Activated gamma-delta T cell treated with anti-CD3 and anti-CD28 coated beads, Interleukin-2, amount 50 U/mL, for 16 hours (primary cell): ENCODE data around the gene EPHA7.

Source experiments
- DNase-seq: peaks from one replicate; pipeline ENCODE4 v3.0.0-alpha.2; 2020; ENCODE audit warnings: low read depth

Gene EPHA7

DNA sequence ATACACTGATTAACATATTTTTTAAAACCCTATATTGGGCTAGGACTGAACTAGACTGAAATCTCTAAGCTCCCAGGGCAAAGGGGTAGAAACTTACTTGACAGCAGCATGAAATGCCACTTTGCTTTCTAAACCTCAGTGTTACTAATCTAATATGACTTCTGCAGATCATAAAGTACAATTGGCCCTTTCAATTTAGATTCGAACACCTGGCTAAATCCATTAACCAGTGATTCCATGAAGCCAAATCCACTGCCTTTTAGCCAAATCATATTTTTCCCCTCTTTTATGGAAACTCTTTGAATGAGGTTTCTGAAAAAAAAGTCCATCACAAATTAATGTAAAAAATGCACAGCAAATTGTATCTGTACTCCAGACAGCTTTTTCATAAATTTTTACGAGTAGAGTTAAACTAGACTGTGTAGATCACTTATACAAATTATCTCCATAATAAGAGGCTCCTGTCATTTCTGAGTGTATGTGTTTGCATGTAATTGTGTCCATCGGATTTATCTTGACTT is 25.7 kb downstream of the EPHA7 start:
- DNase-seq, result no peak

DNA sequence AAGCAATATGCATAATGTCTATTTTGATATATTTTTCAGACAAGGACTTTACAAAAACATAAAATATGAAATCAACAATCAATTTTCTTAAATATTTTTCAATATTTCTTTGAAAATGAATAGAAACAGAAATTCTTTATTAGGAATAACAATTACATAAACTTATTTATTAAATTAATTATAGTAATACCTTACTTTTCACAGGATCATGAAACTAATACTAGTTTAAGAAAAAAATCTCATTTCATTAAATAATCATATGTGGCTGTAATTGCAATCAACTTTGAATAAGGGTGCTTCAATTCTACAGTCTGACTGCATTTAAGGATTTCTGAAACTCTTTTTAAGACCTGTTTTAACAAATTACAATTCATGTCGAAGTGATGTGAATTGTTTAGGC is 26.6 kb downstream of the EPHA7 start:
- DNase-seq, result no peak

DNA sequence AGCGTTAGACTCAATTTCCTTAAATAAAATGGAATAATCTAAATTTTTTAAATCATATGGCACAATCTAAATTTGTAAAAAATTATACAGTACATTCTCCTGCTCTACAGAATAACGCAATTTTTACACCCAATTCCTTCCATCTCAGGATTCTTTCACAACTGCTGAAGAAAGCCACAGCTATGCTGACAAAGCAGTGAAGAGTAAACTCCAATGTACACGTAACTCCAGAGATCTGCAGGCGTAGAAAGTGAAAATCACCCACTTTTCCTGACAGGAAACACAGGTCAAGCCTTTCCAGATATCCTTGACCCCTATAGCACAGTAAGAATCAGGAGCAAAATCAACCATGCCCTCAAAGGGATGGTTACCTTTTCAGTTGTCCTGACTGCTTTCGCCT is 27.4 kb downstream of the EPHA7 start:
- no peak for DNase-seq

DNA sequence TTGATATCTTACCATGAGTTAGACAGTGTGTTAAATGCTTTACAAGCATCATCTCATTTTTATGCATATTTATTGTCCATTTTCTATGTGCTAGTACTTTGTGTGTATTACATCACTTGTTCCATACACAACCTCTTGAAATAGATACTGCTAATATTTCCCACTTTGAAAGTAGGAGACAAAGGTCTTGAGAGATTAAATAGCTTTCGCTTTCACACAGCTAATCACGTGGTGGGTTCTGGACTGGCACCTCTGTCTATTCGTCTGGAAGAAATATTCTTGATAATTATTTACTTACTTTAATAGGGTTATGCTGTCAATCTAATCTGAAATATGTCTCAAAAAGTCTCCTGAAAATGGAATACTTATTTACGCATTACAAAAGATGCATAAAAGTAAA is 30.2 kb downstream of the EPHA7 start:
- DNase-seq, result no peak

DNA sequence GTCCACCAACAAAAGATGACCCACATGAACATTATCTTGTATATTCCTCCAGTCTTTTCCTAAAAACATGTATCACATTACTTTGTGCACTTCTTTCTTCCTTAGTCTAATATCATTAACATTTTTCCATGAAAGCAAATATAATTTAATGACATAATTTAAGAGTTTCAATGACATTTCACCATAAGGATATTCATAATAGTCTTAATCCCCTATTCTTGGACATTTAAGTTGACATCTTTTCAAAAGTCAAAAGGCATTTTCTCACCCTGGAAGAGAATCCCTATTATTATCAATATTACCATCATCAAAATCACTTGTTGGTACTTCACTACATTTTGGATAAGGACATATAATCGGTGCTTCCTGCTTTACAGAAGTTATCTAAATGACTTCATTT is 31.3 kb downstream of the EPHA7 start:
- no peak for DNase-seq

DNA sequence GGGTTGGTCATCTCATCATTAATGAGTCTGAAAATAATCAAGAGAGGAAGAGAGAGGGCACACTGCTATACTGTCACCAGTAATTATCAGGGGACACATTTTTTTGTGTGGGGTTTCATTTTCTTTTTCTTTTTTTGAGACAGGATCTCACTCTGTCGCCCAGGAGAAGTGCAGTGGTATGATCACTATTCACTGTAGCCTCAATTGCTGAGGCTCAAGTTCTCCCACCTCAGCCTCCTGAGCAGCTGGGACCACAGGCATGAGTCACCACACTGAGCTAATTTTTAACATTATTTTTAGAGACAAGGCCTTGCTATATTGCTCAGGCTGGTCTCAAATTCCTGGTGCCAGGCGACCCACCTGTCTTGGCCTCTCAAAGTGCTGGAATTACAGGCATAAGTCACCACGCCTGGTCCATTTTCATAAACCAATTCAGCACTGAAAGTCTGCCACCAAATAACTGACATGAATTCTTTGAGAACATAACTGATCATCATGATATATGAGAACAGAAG is 43.3 kb downstream of the EPHA7 start:
- no peak for DNase-seq

DNA sequence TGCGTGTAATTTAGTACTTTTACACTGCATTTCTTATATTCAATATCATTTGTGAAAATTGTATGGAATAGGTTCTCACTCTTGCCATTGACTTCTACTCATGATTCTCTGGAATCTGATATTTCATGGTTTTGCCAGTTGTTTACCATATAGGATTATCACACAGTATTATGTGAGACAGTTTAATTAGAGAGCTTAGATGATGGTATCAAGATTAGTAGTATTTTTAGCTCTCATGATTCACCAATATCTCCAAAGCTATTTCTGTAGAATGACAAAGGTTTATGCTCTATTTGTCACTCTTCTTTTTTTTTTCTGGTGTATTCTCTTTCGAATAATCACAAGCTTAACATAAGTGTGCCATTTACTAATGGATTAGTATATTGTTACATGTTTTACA is 45.9 kb downstream of the EPHA7 start:
- DNase-seq, result no peak

DNA sequence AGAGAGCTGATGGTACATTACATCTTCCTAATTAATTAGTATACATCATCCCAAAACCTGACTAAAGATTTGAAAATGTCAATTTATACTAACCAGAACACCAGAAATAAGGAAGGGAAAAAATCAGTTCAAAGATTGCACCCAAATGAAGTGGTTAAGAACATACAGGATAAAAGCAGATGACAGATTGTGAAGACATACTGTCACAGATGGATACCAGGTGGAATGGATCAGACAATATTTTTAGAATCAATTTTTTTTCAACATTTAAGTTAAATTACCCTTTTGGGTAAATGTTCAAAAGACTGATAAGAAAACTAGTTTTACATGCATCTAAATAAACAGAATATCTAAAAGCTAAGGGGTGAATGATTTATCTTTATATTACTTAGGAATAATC is 47.6 kb downstream of the EPHA7 start:
- no peak for DNase-seq

DNA sequence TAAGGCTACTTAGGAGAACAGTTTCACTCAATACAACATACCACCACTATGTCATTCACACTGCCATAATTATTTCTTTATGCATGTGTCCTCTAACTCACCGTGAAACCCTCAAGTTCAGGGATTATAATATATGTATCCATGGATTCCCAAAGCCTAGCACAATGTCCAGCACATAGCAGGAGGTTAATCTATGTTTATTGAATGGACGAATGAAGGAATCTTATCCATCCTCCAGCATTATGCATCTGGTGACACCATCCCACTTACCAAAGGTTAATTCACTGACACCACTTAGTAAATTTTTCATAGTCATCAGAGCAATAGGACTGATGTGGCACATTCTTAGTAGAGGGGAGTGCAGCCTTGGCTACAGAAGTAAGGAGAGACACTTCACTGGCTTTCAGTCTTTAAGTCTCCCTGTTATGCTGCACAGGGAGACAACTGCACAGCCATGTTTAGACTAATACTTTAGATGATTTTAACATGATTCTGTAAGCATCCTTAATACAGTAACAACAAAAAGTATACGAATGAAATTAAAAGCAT is 49.7 kb downstream of the EPHA7 start:
- no peak for DNase-seq

DNA sequence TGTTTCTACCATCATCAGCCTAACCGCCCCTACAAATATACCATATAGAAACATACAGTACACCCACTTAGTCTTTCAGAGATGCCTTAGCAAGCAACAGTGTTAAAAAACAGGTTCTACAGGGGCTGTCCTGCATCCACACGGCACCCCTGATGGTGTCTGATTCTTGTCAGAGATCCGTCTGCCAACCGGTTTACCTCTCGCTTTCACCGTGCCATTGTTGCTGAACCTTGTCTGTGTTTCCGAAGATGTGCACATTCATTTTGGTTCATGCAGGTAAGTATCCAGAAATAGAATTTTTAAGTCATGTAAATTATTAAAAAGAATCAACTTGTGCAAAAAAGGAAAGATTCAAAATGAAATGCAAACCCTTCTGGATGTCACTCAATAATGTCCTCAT is 52.9 kb downstream of the EPHA7 start:
- no peak for DNase-seq

DNA sequence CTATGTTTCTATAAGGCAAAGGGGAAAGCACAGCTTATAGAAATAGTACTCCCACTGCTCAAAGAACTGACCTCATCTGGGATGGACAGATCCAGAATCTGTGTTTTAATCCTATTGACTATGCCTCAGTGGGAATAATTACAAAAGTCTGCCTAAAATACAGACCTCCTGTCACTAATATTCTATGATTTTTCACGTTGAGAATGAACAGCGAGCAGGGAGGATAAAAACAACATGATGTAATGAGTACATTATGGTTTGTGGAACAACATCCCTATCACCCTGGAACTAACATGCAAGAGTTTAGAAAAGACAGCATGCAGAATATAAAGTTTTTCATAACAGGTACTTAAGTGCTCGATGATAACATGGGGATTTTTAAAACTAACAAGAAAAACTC is 53.9 kb downstream of the EPHA7 start:
- no peak for DNase-seq

DNA sequence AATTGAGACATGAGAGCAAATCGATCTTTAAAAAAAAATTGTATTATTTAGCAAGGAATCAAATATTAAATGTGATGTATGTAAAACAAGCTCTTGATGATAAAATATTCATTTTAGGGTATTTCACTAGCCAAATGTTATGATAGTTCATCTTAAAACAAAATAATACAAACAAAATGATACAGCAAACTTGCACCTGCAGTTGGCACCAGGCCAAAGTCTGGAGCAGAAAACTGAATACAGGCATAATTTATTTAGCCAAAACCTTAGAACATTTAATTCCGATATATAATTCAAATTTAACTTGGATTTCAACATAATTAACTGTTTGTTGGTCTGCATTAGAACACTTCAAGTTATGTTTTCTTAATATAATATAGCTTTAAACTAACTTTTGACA is 60.9 kb downstream of the EPHA7 start:
- no peak for DNase-seq

DNA sequence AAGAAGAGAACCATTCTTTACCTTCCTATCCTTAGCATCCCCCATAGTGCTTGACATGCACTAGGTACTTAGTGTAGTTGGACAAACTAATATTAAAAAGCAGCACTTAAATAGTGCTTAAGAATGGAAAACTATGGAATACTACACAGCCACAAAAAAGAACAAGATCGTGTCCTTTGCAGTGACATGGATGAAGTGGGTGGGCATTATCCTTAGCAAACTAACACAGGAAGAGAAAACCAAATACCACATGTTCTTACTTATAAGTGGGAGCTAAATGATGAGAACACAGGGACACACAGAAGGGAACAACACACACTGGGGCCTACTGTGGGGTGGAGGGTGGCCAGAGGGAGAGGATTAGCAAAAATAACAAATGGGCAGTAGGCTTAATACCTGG is 66.8 kb downstream of the EPHA7 start:
- DNase-seq, result no peak

DNA sequence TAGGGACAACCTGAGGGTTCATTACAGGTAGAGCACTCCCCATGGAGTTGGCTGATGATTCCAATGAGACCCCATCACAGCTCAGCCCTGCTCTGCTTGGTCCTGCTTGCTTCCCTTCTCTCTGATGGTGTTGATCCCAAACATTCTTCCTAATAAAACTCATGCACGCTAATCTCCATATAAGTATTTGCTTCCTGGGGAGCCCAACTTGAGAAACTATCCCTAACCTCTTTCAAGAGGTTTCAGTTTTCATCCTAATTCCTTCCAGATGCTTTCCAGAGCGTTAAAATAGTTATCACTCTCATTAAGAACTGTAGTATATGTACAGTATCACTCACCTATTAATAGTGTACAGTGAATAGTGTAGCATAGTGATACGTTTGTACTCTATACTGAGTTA is 68.1 kb downstream of the EPHA7 start:
- DNase-seq, result no peak

DNA sequence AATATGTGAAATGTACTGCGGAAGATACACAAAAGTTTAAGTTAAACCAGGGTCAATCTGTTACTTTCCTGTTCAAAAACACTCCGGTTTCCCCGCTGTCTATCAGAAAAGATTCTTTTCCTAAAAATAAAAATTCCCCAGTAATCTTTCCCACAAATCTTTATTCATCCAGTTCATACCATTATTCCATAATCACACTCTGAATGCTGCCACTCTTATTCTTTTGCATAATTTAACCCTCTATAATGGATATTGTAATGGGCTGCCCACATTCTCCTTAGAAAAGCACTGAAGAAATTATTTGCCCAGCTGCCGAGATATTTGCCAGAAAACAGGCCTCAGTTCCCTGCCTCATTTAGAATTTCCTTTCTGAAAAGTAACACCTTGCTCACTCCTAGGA is 68.6 kb downstream of the EPHA7 start:
- no peak for DNase-seq

DNA sequence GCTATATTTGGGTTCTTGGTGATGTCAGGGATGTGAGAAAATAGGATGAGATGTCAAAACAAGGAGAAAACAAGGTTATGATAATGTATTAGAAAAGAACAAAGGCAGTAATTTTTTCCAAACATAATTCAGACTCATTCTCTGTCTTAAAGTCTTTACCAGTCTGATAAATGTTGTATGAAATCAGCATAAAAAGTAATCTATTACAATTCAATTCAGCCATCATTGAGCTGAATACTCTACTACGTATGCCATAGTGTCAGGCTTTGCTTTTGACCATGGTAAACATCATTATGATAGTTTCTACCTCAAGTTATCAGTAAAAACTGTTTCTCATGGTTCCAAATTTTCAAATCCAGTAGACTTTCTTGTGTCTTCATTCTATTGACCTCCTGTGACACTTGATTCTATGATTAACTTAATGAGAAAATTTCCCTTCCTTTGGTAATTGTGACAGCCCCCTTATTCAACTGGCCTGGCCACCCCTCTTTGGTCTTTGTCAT is 75.0 kb downstream of the EPHA7 start:
- DNase-seq, result no peak

DNA sequence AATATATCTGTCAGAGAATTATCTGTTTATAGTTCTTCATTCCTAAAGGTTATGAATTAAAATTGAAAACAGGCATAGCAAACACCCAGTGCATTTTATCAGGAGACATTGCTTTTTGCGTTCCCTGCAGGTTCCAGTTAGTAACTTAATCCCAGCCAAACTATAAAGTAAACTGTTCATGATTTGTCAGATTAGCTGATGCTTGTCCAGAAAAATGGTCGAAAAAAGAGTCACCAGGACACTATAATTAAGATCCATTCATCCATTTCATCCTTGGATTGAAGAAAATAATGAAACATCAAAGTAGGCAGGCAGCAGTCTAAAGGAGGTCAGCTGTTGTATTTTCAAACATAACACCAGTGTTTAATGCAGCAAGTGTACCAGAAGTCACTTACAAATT is 75.9 kb downstream of the EPHA7 start:
- DNase-seq, result no peak

DNA sequence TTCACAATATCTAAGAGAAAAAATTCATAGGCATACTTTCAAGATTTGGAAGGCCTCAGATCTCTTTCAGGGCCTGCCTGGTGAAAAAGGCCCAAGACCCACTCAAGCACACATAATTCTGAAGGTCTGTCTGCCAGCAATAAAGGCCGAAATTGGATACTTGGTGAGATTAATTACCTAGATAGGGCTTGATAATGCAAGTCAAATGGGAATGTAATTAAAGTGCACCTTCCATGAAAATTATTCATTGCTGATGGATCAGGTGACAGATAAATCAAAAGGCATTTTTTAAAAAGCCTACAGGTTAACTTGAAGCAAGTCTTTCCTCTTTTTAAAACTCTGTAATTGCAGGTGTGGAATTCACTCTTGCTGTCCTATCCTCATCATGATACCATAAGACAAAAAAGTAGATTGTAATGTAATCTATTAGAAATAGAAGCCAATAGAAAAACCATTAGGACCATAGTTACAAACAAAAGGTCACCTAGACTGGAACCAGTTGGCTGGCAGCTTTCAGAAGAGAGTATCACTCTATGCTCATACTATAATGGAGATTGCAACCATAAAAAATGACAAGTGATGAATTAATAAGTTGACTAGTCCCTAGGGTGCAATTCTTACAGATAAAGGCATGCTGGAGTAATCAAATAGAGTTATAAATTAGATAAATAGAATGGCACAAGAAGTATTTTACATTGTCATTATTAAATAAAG is 77.3 kb downstream of the EPHA7 start:
- no peak for DNase-seq

DNA sequence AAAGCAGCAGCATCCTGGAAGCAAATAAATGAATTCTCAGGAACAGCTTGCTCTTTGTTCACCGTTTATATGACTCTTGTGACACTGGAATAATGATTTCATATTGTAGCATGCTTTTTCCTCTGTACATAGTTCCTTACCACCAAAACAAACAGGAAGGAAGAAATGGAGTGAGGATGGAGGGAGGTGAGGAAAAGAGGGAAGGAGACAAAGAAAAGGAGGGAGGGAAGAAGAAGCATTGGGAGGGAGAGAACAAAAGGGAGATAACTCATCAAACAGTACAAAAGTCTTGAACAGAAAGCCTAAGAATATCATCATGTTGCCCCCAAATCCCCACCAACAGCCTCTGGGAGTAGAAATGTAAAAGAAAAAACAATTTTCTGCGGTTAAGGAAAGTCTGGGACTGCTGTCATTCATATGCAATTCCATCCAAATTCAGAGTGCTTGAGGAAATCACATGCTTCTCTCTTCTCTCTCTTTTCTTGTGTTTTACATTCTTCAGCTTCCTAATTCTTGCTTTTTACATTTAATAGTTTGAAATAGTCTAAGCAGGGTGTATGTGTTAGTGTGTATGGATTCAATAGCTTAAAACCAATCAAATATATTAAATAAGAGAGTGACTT is 81.5 kb downstream of the EPHA7 start:
- no peak for DNase-seq

DNA sequence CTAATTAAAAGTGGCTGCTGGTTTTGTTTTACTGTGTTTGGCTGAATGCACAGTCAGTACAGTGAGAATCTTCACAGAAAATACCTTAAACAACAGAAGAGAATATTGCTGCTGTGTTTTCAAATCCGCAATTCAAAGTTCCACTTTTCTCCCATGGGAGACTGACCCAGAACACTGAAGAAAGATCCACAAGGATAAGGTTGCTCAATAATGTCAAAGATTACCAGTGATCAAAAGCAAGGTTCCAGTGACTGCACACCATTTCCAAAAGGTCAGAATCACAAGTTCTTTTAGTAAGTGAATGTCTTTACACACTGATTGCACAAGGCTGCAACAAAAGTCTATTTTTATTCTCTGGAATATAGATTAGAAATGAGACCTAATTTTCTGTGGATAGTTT is 82.3 kb downstream of the EPHA7 start:
- no peak for DNase-seq

DNA sequence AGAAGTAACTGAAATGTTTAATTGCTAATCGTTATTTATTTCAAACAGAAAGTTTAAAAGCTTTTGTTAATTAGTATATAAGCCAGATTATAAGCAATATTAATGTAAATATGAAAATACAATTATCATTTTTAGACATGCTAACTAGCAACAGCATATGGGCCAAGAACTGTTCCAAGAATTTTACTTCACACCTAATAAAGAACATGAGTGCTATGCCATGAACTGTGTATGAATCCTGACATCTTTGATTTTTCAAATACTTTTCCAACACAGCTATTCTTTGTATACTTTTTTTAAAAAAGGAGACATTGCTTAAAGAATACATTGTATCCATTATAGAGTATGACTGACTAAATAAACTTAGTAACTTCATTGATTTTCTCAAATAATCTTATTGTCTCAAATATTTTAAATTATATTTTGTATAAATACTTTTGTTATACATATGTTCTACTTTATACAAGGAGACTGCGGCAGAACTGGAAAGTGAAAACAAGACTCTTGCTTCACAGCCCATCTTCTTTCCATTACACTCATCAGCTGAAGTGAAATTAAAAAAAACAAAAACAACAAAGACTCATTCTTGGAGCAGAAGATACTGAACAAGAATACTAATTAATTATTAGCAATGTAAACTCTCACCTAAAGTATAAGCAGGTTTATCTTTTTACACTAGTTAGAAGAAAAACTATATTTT is 89.9 kb downstream of the EPHA7 start:
- DNase-seq, result no peak

DNA sequence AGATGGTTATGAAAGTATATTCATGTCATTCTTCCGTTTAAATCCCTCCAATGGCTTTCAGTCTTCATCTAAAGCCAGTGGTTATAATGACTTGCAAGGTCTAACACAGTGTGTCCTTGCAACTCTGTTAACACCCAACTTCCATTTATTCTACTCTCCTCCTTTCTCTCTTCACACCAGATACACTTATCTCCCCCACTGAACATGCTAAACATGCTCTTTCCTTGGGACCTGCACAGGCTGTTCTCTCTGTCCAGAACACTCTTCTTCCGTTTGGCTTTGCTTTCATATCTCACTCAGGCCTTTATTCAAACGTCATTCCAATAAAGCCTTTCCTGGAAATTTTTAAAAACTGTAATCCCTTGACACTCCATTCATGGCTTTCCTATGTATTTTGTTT is 91.5 kb downstream of the EPHA7 start:
- no peak for DNase-seq

DNA sequence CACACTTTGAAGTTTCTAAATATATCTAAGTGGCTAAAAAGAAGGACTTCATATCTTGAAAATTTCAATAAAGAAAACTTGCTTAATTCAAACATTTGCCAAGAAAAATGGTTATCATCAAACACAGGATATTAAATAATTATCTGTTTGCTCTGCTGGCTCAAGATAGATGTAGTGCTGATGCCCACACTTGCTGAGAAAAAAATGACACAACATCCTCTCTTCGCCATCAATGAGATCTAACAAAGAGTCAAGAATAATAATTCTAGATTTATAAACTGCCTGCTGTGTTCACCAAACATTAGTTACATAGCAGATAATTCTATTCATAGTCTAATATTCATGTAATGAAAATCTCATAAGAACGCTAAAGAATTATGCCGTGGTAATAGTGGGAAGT is 93.6 kb downstream of the EPHA7 start:
- DNase-seq, result no peak
